Endothelial cell of umbilical vein (primary cell): ENCODE measurements around the gene RABGAP1. TPM values are rescaled to one million over a fixed set of nuclear protein-coding genes. Genes with fewer than 3 reads are reported as not detected.

Experiments used
- BruUV-seq: library from RNA; stranded (reverse); fragments of 400-500 nt; replicated peaks from 2 replicates; lab custom pipeline; 2021; lab: Mats Ljungman, UMichigan
- CTCF ChIA-PET: fragments of 300-600, 350-600 bp; sonication (Branson Sonifier 250); formaldehyde crosslinking; loops from one replicate; lab custom pipeline; 2021; ENCODE audit warnings: antibody characterized with exemption, inconsistent platforms; lab: Charles Lee
- POLR2A ChIA-PET: fragments of 300-600, 350-600 bp; sonication (Branson Sonifier 250); formaldehyde crosslinking; loops from one replicate; lab custom pipeline; 2021; ENCODE audit warnings: antibody characterized with exemption, inconsistent platforms; lab: Charles Lee
- DNase-seq: peaks from one replicate; pipeline ENCODE4 v3.0.0-alpha.2; 2011; ENCODE audit warnings: low read depth, low spot score
- FAIRE-seq: peaks from 2 replicates; lab custom pipeline; 2011; peaks lifted over from hg19 to GRCh38; lab: Jason Lieb, UNC
- H2AFZ ChIP-seq: 2 replicates; pipeline ENCODE4 v1.6.0; 2012; ENCODE audit warnings: low read depth, low read length, control low read depth, inconsistent platforms
- H3K27ac ChIP-seq: 2 replicates; pipeline ENCODE4 v1.5.1; 2011; ENCODE audit warnings: low read depth, mild to moderate bottlenecking, control low read depth, low read length, moderate library complexity; ENCODE audit not compliant: insufficient read depth
- H3K27me3 ChIP-seq, 2 experiments: 2 replicates each; pipeline versions ENCODE4 v1.6.0 to v1.6.1; 2011; ENCODE audit warnings: low read length in 2 of 2, mixed read lengths in 1 of 2; ENCODE audit not compliant: control insufficient read depth in 2 of 2, insufficient read depth in 2 of 2
- H3K36me3 ChIP-seq, 2 experiments: 2 replicates in 1 of 2; 3 replicates in 1 of 2; pipeline ENCODE4 v1.5.1; 2011; ENCODE audit warnings: low read length in 2 of 2, mild to moderate bottlenecking in 1 of 2, moderate library complexity in 1 of 2; ENCODE audit not compliant: control insufficient read depth in 2 of 2, insufficient read depth in 2 of 2; ENCODE audit errors: extremely low read depth in 1 of 2
- H3K4me1 ChIP-seq: 3 replicates; pipeline ENCODE4 v1.5.1; 2011; ENCODE audit warnings: mild to moderate bottlenecking, low read length; ENCODE audit not compliant: control insufficient read depth, insufficient read depth; ENCODE audit errors: extremely low read depth
- H3K4me2 ChIP-seq: 2 replicates; pipeline ENCODE4 v1.6.1; 2011; ENCODE audit warnings: low read length, control low read depth, mixed read lengths; ENCODE audit not compliant: insufficient read depth
- H3K4me3 ChIP-seq, 3 experiments: fragments of 200-600 bp in 1 of 3; sonication (generic), shearing (Covaris generic) in 1 of 3; replicated peaks in 1 of 3; 2 replicates each; pipeline ENCODE4 v1.5.1; 2011 to 2016; ENCODE audit warnings: control low read depth in 3 of 3, low read length in 3 of 3, mild to moderate bottlenecking in 2 of 3, inconsistent platforms in 1 of 3, low read depth in 1 of 3, moderate library complexity in 1 of 3; ENCODE audit not compliant: insufficient read depth in 1 of 3
- H3K79me2 ChIP-seq: 2 replicates; pipeline ENCODE4 v1.6.0; 2012; ENCODE audit warnings: low read length, inconsistent platforms; ENCODE audit not compliant: control insufficient read depth, insufficient read depth
- H3K9ac ChIP-seq: replicated peaks from 2 replicates; pipeline ENCODE3; 2011; ENCODE audit warnings: low read length, control low read depth; ENCODE audit not compliant: insufficient read depth; ENCODE audit errors: extremely low read depth
- H3K9me1 ChIP-seq: replicated peaks from 3 replicates; pipeline ENCODE4 v1.6.0; 2011; ENCODE audit warnings: mild to moderate bottlenecking, low read length; ENCODE audit not compliant: control insufficient read depth, insufficient read depth; ENCODE audit errors: extremely low read depth
- H3K9me3 ChIP-seq: replicated peaks from 2 replicates; pipeline ENCODE4 v1.5.1; 2012; ENCODE audit warnings: low read length, inconsistent platforms; ENCODE audit not compliant: control insufficient read depth, insufficient read depth
- H4K20me1 ChIP-seq: replicated peaks from 2 replicates; pipeline ENCODE3; 2011; ENCODE audit warnings: mild to moderate bottlenecking, low read length; ENCODE audit not compliant: control insufficient read depth, insufficient read depth; ENCODE audit errors: extremely low read depth
- EZH2 ChIP-seq: IDR thresholded peaks from 2 replicates; pipeline ENCODE4 v1.6.1; 2012; ENCODE audit warnings: borderline replicate concordance, low read depth, mild to moderate bottlenecking, moderate library complexity, low read length, inconsistent platforms; ENCODE audit not compliant: severe bottlenecking
- FOS ChIP-seq: IDR thresholded peaks from 2 replicates; pipeline ENCODE4 v1.6.1; 2011; ENCODE audit warnings: mild to moderate bottlenecking, low read length, moderate library complexity, borderline replicate concordance; ENCODE audit not compliant: insufficient read depth
- GATA2 ChIP-seq: IDR thresholded peaks from 2 replicates; pipeline ENCODE4 v1.7.0; 2011; ENCODE audit warnings: low read depth, mild to moderate bottlenecking, moderate library complexity, mixed read lengths, low read length; ENCODE audit not compliant: insufficient read length, insufficient read depth
- JUN ChIP-seq: IDR thresholded peaks from 2 replicates; pipeline ENCODE4 v1.6.1; 2011; ENCODE audit warnings: borderline replicate concordance, low read depth; ENCODE audit not compliant: insufficient read length, insufficient read depth
- MYC ChIP-seq: IDR thresholded peaks from one replicate; pipeline ENCODE4 v1.6.1; 2011; ENCODE audit warnings: mild to moderate bottlenecking, low read depth, low read length
- POLR2A ChIP-seq: IDR thresholded peaks from 2 replicates; pipeline ENCODE4 v1.6.1; 2012; ENCODE audit warnings: low read depth, mild to moderate bottlenecking, control low read depth, low read length
- POLR2AphosphoS5 ChIP-seq: IDR thresholded peaks from 2 replicates; pipeline ENCODE4 v1.6.1; 2012; ENCODE audit warnings: low read depth, mild to moderate bottlenecking, control low read depth, low read length, moderate library complexity; ENCODE audit not compliant: insufficient read depth
- dilution Hi-C: fragments of 300-500 bp; cut with MboI; formaldehyde crosslinking; loops from one replicate; pipeline ENCODE4 v1.15.0; 2019; ENCODE audit warnings: low sequenced_read_pairs; ENCODE audit not compliant: extremely low pct_ligation_motif_present
- intact Hi-C: fragments of 100-400 bp; cut with micrococcal nuclease; formaldehyde crosslinking; loops from one replicate; pipeline ENCODE4 v1.10.0; 2022
- polyA plus RNA-seq, 4 experiments: library from polyadenylated mRNA; depleted of rRNA in 3 of 4; stranded (reverse) in 3 of 4; unstranded in 1 of 4; fragments of >200 nt; gene quantifications; 2 replicates each; pipeline versions ENCODE4 v1.2.1 to v1.2.3, GENCODE V29; 2011 to 2012; ENCODE audit warnings: missing spikeins in 1 of 4
- total RNA-seq: library from RNA; stranded (reverse); gene quantifications from 2 replicates; pipeline ENCODE4 v1.2.3, GENCODE V29; 2021
- TF ChIP-seq, protein P1 (sequence below), 2 donors: IDR thresholded peaks; 1 replicate in 1 of 2; 2 replicates in 1 of 2; pipeline ENCODE4 v1.5.1; 2011; ENCODE audit warnings: low read length in 2 of 2, mild to moderate bottlenecking in 2 of 2, moderate library complexity in 2 of 2, control low read depth in 1 of 2, inconsistent platforms in 1 of 2, low read depth in 1 of 2; ENCODE audit not compliant: insufficient read depth in 1 of 2; ENCODE audit errors: extremely low read depth in 1 of 2
- TF ChIP-seq, protein P2 (sequence below): IDR thresholded peaks from 2 replicates; pipeline ENCODE4 v1.6.1; 2011; ENCODE audit not compliant: insufficient read depth, insufficient read length

RABGAP1 gene
- total and polyA plus RNA-seq, 2 donors (not counting 3 experiments of a cell fraction or from before 2014, with no cell fraction given) = 19.0 to 53.6 TPM

DNA sequence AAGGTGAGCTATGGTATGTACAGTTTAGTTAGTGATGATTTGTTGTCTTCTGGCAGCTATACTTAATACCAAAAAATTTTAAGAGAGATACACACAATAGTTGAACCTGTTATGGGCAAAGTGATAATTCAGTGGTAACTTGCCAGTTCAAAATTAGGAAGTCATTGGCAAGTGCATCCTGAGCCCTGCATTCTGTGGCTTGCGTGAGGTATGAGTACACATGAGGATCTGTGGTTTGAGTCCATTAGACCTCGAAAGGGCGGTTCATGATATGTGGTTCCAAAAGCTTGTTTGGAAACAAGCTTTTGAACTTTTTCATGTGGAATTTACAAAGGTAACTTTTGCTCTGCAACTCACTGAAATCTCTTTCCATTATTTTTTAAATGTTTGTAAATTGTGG lies 139.6 kb downstream of the RABGAP1 start:
- no peak for FAIRE-seq
- no peak for DNase-seq
- Histone ChIP-seq H3K27me3 (no peaks in the 10 kb centered on the region), H3K4me3 (no peak overlapping the region), H3K4me1 (no peaks in the 10 kb centered on the region), H3K27ac (no peak overlapping the region), H3K4me2 (no peak overlapping the region), H3K9me1 (no peaks in the 10 kb centered on the region), H3K9me3 (no peaks in the 10 kb centered on the region), H3K79me2 (no peaks in the 10 kb centered on the region), H3K9ac (no peak overlapping the region), H3K36me3 (peaks cover 0 to 14% of the 10 kb centered on the region in 2 experiments), H2AFZ (no peak overlapping the region), H4K20me1 (no peaks in the 10 kb centered on the region)
- ChIA-PET POLR2A (interaction anchor here (0.5 kb wide), 1 partner anchor 203 kb away, joined by 3 read pairs; no protein-coding TSS in a partner anchor), CTCF (interaction anchor here (0.9 to 7.0 kb wide), 7 partner anchors 10 to 273 kb away, joined by 3 to 148 read pairs (median 7); no protein-coding TSS in a partner anchor)
- TF ChIP-seq MYC (no peak), GATA2 (no peak), POLR2A (no peak), FOS (no peak), EZH2 (no peak), POLR2AphosphoS5 (no peak), JUN (no peak)
- TF ChIP-seq, protein P1, sequence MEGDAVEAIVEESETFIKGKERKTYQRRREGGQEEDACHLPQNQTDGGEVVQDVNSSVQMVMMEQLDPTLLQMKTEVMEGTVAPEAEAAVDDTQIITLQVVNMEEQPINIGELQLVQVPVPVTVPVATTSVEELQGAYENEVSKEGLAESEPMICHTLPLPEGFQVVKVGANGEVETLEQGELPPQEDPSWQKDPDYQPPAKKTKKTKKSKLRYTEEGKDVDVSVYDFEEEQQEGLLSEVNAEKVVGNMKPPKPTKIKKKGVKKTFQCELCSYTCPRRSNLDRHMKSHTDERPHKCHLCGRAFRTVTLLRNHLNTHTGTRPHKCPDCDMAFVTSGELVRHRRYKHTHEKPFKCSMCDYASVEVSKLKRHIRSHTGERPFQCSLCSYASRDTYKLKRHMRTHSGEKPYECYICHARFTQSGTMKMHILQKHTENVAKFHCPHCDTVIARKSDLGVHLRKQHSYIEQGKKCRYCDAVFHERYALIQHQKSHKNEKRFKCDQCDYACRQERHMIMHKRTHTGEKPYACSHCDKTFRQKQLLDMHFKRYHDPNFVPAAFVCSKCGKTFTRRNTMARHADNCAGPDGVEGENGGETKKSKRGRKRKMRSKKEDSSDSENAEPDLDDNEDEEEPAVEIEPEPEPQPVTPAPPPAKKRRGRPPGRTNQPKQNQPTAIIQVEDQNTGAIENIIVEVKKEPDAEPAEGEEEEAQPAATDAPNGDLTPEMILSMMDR (IDR thresholded peaks at IDR 0.05; ENCODE audit: extremely low read depth in 1 of 2, insufficient read depth in 1 of 2, low read depth in 1 of 2, low read length in 2 of 2) = no peak
- TF ChIP-seq, protein P2, sequence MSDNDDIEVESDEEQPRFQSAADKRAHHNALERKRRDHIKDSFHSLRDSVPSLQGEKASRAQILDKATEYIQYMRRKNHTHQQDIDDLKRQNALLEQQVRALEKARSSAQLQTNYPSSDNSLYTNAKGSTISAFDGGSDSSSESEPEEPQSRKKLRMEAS = no peak
- dilution Hi-C loops = no loop called here
- BruUV-seq = no TSS peak
- intact Hi-C loops = no loop called here
